SK-N-SH (cell line): ENCODE measurements around the gene SLC35F1. TPM values are rescaled to one million over a fixed set of nuclear protein-coding genes. Genes with fewer than 3 reads are reported as not detected.

Source experiments
- CTCF ChIA-PET: fragments of 300-600, 350-600 bp; formaldehyde crosslinking; extraction: SDS; loops from one replicate; lab custom pipeline; 2021; lab: Yijun Ruan, JAX
- POLR2A ChIA-PET: fragments of 350-600 bp; sonication (Branson Sonifier 250); formaldehyde crosslinking; extraction: SDS; loops from one replicate; lab custom pipeline; 2020; ENCODE audit warnings: antibody characterized with exemption, inconsistent platforms; lab: Yijun Ruan, JAX
- DNase-seq: peaks from one replicate; pipeline ENCODE4 v3.0.0; 2012
- H2AFZ ChIP-seq: fragments of 200-600 bp; sonication (generic); 2 replicates; pipeline ENCODE4 v1.8.1; 2016; ENCODE audit warnings: antibody characterized with exemption, mild to moderate bottlenecking, low read depth
- H3F3A ChIP-seq: fragments of 200-600 bp; sonication (generic); replicated peaks from 2 replicates; pipeline ENCODE3; 2016; ENCODE audit warnings: antibody characterized with exemption, mild to moderate bottlenecking; ENCODE audit not compliant: insufficient read depth
- H3K27ac ChIP-seq, 2 experiments: fragments of 200-500 bp in 1 of 2; fragments of 200-600 bp in 1 of 2; sonication (Bioruptor generic) in 1 of 2; sonication (generic), shearing (Covaris generic) in 1 of 2; 2 replicates each; pipeline versions ENCODE4 v1.5.1 to v1.6.1; 2014 to 2016; ENCODE audit warnings: low read depth in 2 of 2, inconsistent platforms in 1 of 2, low read length in 1 of 2, mild to moderate bottlenecking in 1 of 2, mixed read lengths in 1 of 2
- H3K27me3 ChIP-seq: fragments of 200-600 bp; sonication (generic), shearing (Covaris generic); 2 replicates; pipeline ENCODE4 v1.6.1; 2016; ENCODE audit warnings: mixed run types; ENCODE audit not compliant: insufficient read depth
- H3K36me3 ChIP-seq, 2 experiments: fragments of 200-500 bp in 1 of 2; fragments of 200-600 bp in 1 of 2; sonication (Bioruptor generic) in 1 of 2; sonication (generic) in 1 of 2; replicated peaks in 1 of 2; 2 replicates each; pipeline versions ENCODE3 to v1.5.1; 2014 to 2016; ENCODE audit warnings: low read length in 1 of 2, mild to moderate bottlenecking in 1 of 2; ENCODE audit not compliant: insufficient read depth in 2 of 2, control insufficient read depth in 1 of 2
- H3K4me1 ChIP-seq, 2 experiments: fragments of 200-500 bp in 1 of 2; fragments of 200-600 bp in 1 of 2; sonication (Bioruptor generic) in 1 of 2; sonication (generic), shearing (Covaris generic) in 1 of 2; 2 replicates each; pipeline versions ENCODE4 v1.5.1 to v1.6.1; 2014 to 2016; ENCODE audit warnings: low read depth in 1 of 2, low read length in 1 of 2, mixed run types in 1 of 2; ENCODE audit not compliant: insufficient read depth in 2 of 2, control insufficient read depth in 1 of 2
- H3K4me2 ChIP-seq: fragments of 200-600 bp; sonication (generic), shearing (Covaris generic); 2 replicates; pipeline ENCODE4 v1.6.1; 2017; ENCODE audit warnings: mixed run types
- H3K4me3 ChIP-seq, 2 experiments: fragments of 200-500 bp in 1 of 2; fragments of 200-600 bp in 1 of 2; sonication (Bioruptor generic) in 1 of 2; sonication (generic), shearing (Covaris generic) in 1 of 2; 2 replicates each; pipeline versions ENCODE4 v1.5.1 to v1.8.1; 2014 to 2016; ENCODE audit warnings: low read depth in 2 of 2, inconsistent platforms in 1 of 2, low read length in 1 of 2, mild to moderate bottlenecking in 1 of 2, mixed read lengths in 1 of 2, moderate library complexity in 1 of 2
- H3K79me2 ChIP-seq: fragments of 200-600 bp; sonication (generic); 2 replicates; pipeline ENCODE4 v1.8.1; 2017; ENCODE audit warnings: mild to moderate bottlenecking; ENCODE audit not compliant: insufficient read depth
- H3K9ac ChIP-seq: fragments of 200-600 bp; sonication (generic); 2 replicates; pipeline ENCODE4 v1.6.1; 2017; ENCODE audit warnings: mixed run types
- H3K9me2 ChIP-seq: fragments of 200-600 bp; sonication (generic); 2 replicates; pipeline ENCODE4 v1.6.1; 2017; ENCODE audit warnings: mixed run types
- H3K9me3 ChIP-seq: fragments of 200-600 bp; sonication (generic); 2 replicates; pipeline ENCODE4 v1.6.1; 2017; ENCODE audit warnings: mixed run types, mild to moderate bottlenecking, moderate library complexity
- H4K20me1 ChIP-seq: fragments of 200-600 bp; sonication (generic); 2 replicates; pipeline ENCODE4 v1.6.1; 2017; ENCODE audit warnings: mild to moderate bottlenecking, mixed run types; ENCODE audit not compliant: insufficient read depth
- CTCF ChIP-seq: fragments of 200-600 bp; sonication (generic); IDR thresholded peaks from 2 replicates; pipeline ENCODE4 v1.6.1; 2017; ENCODE audit warnings: antibody characterized with exemption, mild to moderate bottlenecking, moderate library complexity
- ELF1 ChIP-seq: IDR thresholded peaks from 2 replicates; pipeline ENCODE4 v1.4.0; 2012
- FOSL2 ChIP-seq: IDR thresholded peaks from 2 replicates; pipeline ENCODE4 v1.4.0; 2012; ENCODE audit warnings: low read depth, mild to moderate bottlenecking, moderate library complexity, borderline replicate concordance
- FOXM1 ChIP-seq: IDR thresholded peaks from 2 replicates; pipeline ENCODE4 v1.4.0; 2012; ENCODE audit warnings: low read depth, mild to moderate bottlenecking
- GATA2 ChIP-seq: sonication (generic); formaldehyde crosslinking; IDR thresholded peaks from 2 replicates; pipeline ENCODE4 v1.5.0; 2020; ENCODE audit warnings: mild to moderate bottlenecking, missing genetic modification reagents
- JUND ChIP-seq: IDR thresholded peaks from 2 replicates; pipeline ENCODE4 v1.4.0; 2012
- NFIC ChIP-seq: IDR thresholded peaks from 2 replicates; pipeline ENCODE4 v1.4.0; 2012; ENCODE audit warnings: borderline replicate concordance
- NRF1 ChIP-seq: IDR thresholded peaks from 2 replicates; pipeline ENCODE4 v1.6.1; 2012; ENCODE audit warnings: low read depth, mild to moderate bottlenecking, low read length
- POLR2AphosphoS5 ChIP-seq: IDR thresholded peaks from 2 replicates; pipeline ENCODE4 v1.6.1; 2012; ENCODE audit warnings: low read depth, low read length
- TAF1 ChIP-seq: IDR thresholded peaks from 2 replicates; pipeline ENCODE4 v1.6.1; 2012; ENCODE audit warnings: low read depth, mild to moderate bottlenecking, low read length, moderate library complexity, borderline replicate concordance
- TEAD4 ChIP-seq: IDR thresholded peaks from 2 replicates; pipeline ENCODE4 v1.4.0; 2012; ENCODE audit warnings: mild to moderate bottlenecking, borderline replicate concordance; ENCODE audit not compliant: insufficient read depth
- YY1 ChIP-seq: IDR thresholded peaks from 2 replicates; pipeline ENCODE4 v1.4.0; 2012; ENCODE audit warnings: low read depth, mild to moderate bottlenecking
- WGBS: methylation state at CpG from one replicate; pipeline ENCODE4 v1.1.6; 2017; ENCODE audit warnings: low lambda C conversion rate; 5-methylcytosine and 5-hydroxymethylcytosine counted together
- polyA plus RNA-seq, 3 experiments: library from polyadenylated mRNA; depleted of rRNA; stranded (reverse); fragments of >200 nt; gene quantifications; 2 replicates each; pipeline ENCODE4 v1.2.3, GENCODE V29; 2012
- TF ChIP-seq, protein P1 (sequence below): IDR thresholded peaks from 2 replicates; pipeline ENCODE4; 2012
- TF ChIP-seq, protein P2 (sequence below): IDR thresholded peaks from 2 replicates; pipeline ENCODE4 v1.6.1; 2012; ENCODE audit warnings: mild to moderate bottlenecking, low read depth, low read length, moderate library complexity
- TF ChIP-seq, protein P3 (sequence below): IDR thresholded peaks from 2 replicates; pipeline ENCODE4 v1.4.0; 2012; ENCODE audit warnings: low read depth, borderline replicate concordance
- TF ChIP-seq, protein P4 (sequence below): fragments of 150-350 bp; IDR thresholded peaks from 2 replicates; pipeline ENCODE4 v1.6.1; 2016; ENCODE audit warnings: mild to moderate bottlenecking, low read depth, low read length

SLC35F1 gene
- polyA plus RNA-seq, 1 of the 3 experiments (the other 2 are of a cell fraction): under 0.01 TPM

DNA sequence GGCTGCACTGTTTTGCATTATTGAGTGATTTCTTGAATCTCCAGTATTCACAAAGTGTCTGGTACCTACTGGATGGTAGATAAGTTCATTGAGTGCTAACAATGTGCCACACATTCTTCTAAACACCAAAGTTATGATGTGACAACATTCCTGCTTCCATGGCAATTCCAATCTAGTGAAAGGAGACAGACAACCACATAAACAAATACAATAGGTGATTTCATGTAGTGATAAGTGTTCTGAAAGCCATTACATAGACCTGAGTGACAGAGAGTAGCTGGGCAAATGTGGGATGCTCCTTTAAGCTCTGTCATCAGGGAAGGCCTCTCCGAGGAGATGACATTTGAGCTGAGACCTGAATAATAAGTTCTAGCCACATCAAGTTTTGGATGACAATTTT, 295.5 kb downstream of the SLC35F1 start:
- H3K79me2 ChIP-seq: no peaks in the 10 kb centered on the region
- H3K9me2 ChIP-seq: no peaks in the 10 kb centered on the region
- H3K27me3 ChIP-seq: no peaks in the 10 kb centered on the region
- ChIA-PET POLR2A (no interaction called here), CTCF (interaction anchor here (0.7 kb wide), 1 partner anchor 9 kb away, joined by 3 read pairs; no protein-coding TSS in a partner anchor)
- H3K4me3 ChIP-seq: no peak overlapping the region
- WGBS: 9% methylated on average over 1 of the region's 1 CpG
- no peaks in the 10 kb centered on the region for H3K36me3 ChIP-seq
- H3K9ac ChIP-seq: no peak overlapping the region
- H3F3A ChIP-seq: no peaks in the 10 kb centered on the region
- no peaks in the 10 kb centered on the region for H3K4me1 ChIP-seq
- no peak overlapping the region for H2AFZ ChIP-seq
- TF ChIP-seq FOXM1 (no peak), CTCF (no peak), FOSL2 (no peak), GATA2 (CRISPR knock-in tag) (no peak), NFIC (no peak), TAF1 (no peak), NRF1 (no peak), ELF1 (no peak), POLR2AphosphoS5 (no peak), TEAD4 (no peak), JUND (no peak), YY1 (no peak)
- TF ChIP-seq, protein P1, sequence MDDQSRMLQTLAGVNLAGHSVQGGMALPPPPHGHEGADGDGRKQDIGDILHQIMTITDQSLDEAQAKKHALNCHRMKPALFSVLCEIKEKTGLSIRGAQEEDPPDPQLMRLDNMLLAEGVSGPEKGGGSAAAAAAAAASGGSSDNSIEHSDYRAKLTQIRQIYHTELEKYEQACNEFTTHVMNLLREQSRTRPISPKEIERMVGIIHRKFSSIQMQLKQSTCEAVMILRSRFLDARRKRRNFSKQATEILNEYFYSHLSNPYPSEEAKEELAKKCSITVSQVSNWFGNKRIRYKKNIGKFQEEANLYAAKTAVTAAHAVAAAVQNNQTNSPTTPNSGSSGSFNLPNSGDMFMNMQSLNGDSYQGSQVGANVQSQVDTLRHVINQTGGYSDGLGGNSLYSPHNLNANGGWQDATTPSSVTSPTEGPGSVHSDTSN: no peak
- TF ChIP-seq, protein P2, sequence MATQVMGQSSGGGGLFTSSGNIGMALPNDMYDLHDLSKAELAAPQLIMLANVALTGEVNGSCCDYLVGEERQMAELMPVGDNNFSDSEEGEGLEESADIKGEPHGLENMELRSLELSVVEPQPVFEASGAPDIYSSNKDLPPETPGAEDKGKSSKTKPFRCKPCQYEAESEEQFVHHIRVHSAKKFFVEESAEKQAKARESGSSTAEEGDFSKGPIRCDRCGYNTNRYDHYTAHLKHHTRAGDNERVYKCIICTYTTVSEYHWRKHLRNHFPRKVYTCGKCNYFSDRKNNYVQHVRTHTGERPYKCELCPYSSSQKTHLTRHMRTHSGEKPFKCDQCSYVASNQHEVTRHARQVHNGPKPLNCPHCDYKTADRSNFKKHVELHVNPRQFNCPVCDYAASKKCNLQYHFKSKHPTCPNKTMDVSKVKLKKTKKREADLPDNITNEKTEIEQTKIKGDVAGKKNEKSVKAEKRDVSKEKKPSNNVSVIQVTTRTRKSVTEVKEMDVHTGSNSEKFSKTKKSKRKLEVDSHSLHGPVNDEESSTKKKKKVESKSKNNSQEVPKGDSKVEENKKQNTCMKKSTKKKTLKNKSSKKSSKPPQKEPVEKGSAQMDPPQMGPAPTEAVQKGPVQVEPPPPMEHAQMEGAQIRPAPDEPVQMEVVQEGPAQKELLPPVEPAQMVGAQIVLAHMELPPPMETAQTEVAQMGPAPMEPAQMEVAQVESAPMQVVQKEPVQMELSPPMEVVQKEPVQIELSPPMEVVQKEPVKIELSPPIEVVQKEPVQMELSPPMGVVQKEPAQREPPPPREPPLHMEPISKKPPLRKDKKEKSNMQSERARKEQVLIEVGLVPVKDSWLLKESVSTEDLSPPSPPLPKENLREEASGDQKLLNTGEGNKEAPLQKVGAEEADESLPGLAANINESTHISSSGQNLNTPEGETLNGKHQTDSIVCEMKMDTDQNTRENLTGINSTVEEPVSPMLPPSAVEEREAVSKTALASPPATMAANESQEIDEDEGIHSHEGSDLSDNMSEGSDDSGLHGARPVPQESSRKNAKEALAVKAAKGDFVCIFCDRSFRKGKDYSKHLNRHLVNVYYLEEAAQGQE: no peak
- TF ChIP-seq, protein P3, sequence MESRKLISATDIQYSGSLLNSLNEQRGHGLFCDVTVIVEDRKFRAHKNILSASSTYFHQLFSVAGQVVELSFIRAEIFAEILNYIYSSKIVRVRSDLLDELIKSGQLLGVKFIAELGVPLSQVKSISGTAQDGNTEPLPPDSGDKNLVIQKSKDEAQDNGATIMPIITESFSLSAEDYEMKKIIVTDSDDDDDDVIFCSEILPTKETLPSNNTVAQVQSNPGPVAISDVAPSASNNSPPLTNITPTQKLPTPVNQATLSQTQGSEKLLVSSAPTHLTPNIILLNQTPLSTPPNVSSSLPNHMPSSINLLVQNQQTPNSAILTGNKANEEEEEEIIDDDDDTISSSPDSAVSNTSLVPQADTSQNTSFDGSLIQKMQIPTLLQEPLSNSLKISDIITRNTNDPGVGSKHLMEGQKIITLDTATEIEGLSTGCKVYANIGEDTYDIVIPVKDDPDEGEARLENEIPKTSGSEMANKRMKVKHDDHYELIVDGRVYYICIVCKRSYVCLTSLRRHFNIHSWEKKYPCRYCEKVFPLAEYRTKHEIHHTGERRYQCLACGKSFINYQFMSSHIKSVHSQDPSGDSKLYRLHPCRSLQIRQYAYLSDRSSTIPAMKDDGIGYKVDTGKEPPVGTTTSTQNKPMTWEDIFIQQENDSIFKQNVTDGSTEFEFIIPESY: no peak
- TF ChIP-seq, protein P4, sequence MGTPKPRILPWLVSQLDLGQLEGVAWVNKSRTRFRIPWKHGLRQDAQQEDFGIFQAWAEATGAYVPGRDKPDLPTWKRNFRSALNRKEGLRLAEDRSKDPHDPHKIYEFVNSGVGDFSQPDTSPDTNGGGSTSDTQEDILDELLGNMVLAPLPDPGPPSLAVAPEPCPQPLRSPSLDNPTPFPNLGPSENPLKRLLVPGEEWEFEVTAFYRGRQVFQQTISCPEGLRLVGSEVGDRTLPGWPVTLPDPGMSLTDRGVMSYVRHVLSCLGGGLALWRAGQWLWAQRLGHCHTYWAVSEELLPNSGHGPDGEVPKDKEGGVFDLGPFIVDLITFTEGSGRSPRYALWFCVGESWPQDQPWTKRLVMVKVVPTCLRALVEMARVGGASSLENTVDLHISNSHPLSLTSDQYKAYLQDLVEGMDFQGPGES: no peak
- no peak overlapping the region for H3K27ac ChIP-seq
- H4K20me1 ChIP-seq: no peaks in the 10 kb centered on the region
- DNase-seq: no peak
- H3K9me3 ChIP-seq: no peaks in the 10 kb centered on the region
- H3K4me2 ChIP-seq: no peak overlapping the region
